ENCODE results near the gene SLC6A9. TPM values are rescaled to one million over a fixed set of nuclear protein-coding genes. Genes with fewer than 3 reads are reported as not detected.
A peak's percentile ranks its signal among the peaks of the same experiment; 100 is the strongest.

The SLC6A9 gene
- total RNA-seq, 2 experiments from 2014 or later: 0.17 TPM; not detected in 1

DNA sequence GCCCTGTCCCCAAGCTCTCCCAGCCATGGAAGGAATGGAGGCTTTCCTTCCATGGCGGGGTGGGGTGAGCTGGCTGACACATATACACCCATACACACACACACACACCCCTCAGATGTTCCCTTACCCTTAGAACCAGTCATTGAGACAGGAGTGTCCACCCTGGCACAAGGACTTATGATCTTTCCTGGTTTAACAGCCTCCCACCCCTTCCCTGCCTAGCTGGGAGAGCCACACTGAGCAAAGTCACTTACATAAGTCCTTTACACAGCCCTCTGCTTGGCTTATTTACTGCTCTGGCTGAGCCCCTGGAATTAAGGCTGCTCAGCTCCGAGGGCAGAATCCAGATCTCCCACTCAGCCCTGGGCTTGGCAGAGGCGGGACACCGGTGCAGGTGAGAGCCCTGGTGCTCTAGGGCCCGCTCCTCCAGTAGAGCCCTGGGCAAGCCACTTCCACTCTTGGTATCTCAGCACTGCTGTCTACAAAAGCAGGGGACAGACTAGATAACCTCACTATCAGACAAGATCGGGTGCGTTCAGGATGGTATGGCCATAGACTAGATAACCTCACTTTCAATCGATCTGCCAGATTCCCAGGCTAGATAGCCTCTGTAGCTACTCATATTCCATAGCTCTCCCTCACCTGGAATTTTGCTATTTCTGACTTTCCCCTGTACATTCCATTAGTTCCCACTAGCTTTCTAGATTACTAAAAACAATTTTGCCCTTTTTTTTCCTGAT is 16.7 kb downstream of the SLC6A9 start:
- H3K4me3 ChIP-seq (ENCODE audit: low read length): no peak overlapping the region
- Mint-ChIP-seq H3K4me1 (ENCODE audit: low read depth) (peaks cover 17% of the 10 kb centered on the region), H3K9me3 (no peaks in the 10 kb centered on the region), H3K27ac (no peak overlapping the region), H3K4me3 (no peak overlapping the region), H3K27me3 (no peaks in the 10 kb centered on the region), H3K36me3 (ENCODE audit: low read depth) (no peaks in the 10 kb centered on the region)
- H3K4me1 ChIP-seq (ENCODE audit: insufficient read depth, low read length): peaks cover 2% of the 10 kb centered on the region
- no peaks in the 10 kb centered on the region for H3K27me3 ChIP-seq (ENCODE audit: control insufficient read depth in 1 of 2, insufficient read depth in 2 of 2, low read length in 2 of 2)
- ATAC-seq (ENCODE audit: poor library complexity) (no peak), DNase-seq (no peak)
- intact Hi-C loops (cut with DNase I, micrococcal nuclease): no loop called here
- H3K36me3 ChIP-seq (ENCODE audit: insufficient read depth, low read length): no peaks in the 10 kb centered on the region
- ChIA-PET CTCF (interaction anchor here (0.8 to 1.1 kb wide), 2 partner anchors 22 to 33 kb away, joined by 3 to 4 read pairs; no protein-coding TSS in a partner anchor), POLR2A (interaction anchor here (0.8 kb wide), 1 partner anchor 16 kb away, joined by 3 read pairs; no protein-coding TSS in a partner anchor)
- H3K9me3 ChIP-seq (ENCODE audit: control insufficient read depth in 1 of 2, insufficient read depth in 1 of 2, low read length in 2 of 2): no peaks in the 10 kb centered on the region
- no peak overlapping the region for H3K27ac ChIP-seq (ENCODE audit: low read depth in 1 of 2, low read length in 2 of 2)
- TF ChIP-seq, protein P1, sequence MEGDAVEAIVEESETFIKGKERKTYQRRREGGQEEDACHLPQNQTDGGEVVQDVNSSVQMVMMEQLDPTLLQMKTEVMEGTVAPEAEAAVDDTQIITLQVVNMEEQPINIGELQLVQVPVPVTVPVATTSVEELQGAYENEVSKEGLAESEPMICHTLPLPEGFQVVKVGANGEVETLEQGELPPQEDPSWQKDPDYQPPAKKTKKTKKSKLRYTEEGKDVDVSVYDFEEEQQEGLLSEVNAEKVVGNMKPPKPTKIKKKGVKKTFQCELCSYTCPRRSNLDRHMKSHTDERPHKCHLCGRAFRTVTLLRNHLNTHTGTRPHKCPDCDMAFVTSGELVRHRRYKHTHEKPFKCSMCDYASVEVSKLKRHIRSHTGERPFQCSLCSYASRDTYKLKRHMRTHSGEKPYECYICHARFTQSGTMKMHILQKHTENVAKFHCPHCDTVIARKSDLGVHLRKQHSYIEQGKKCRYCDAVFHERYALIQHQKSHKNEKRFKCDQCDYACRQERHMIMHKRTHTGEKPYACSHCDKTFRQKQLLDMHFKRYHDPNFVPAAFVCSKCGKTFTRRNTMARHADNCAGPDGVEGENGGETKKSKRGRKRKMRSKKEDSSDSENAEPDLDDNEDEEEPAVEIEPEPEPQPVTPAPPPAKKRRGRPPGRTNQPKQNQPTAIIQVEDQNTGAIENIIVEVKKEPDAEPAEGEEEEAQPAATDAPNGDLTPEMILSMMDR (IDR thresholded peaks at IDR 0.05): no peak

DNA sequence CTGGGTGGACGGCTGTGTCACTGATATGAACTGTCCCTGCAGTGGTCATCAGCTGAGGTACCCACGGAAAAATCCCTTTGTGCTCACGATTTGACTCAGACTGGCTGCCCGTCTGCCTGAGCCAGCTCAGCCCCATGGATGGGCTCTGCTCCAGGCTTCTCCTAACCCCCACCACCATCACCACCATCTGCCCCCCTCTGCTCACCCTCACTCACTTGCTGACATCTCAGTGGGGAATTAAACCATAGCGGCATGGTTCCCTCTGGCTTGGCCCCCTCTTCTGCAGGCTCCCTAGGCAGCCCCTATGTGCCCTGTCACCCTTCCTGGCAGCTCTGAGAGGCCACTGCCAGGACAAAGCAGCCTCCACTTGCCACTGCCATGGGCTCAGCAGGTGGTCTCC is 17.3 kb downstream of the SLC6A9 start:
- no peaks in the 10 kb centered on the region for H3K9me3 Mint-ChIP-seq
- no peaks in the 10 kb centered on the region for H3K36me3 ChIP-seq (ENCODE audit: insufficient read depth, low read length)
- H3K4me1 ChIP-seq (ENCODE audit: insufficient read depth, low read length): peaks cover 2% of the 10 kb centered on the region
- no peaks in the 10 kb centered on the region for H3K27me3 Mint-ChIP-seq
- TF ChIP-seq, protein P1 (IDR thresholded peaks at IDR 0.05): no peak
- no peak overlapping the region for H3K27ac Mint-ChIP-seq
- H3K4me1 Mint-ChIP-seq (ENCODE audit: low read depth): peaks cover 17% of the 10 kb centered on the region
- ChIA-PET CTCF (interaction anchor here (1.1 kb wide), 1 partner anchor 34 kb away, joined by 4 read pairs; no protein-coding TSS in a partner anchor), POLR2A (interaction anchor here (1.3 kb wide), 1 partner anchor 8 kb away, joined by 3 read pairs; no protein-coding TSS in a partner anchor)
- intact Hi-C loops (cut with DNase I, micrococcal nuclease): no loop called here
- H3K4me3 ChIP-seq (ENCODE audit: low read length): no peak overlapping the region
- H3K36me3 Mint-ChIP-seq (ENCODE audit: low read depth): no peaks in the 10 kb centered on the region
- H3K27me3 ChIP-seq (ENCODE audit: control insufficient read depth in 1 of 2, insufficient read depth in 2 of 2, low read length in 2 of 2): no peaks in the 10 kb centered on the region
- no peak overlapping the region for H3K4me3 Mint-ChIP-seq
- no peak for ATAC-seq (ENCODE audit: poor library complexity)
- no peak overlapping the region for H3K27ac ChIP-seq (ENCODE audit: low read depth in 1 of 2, low read length in 2 of 2)
- DNase-seq: no peak
- no peaks in the 10 kb centered on the region for H3K9me3 ChIP-seq (ENCODE audit: control insufficient read depth in 1 of 2, insufficient read depth in 1 of 2, low read length in 2 of 2)

DNA sequence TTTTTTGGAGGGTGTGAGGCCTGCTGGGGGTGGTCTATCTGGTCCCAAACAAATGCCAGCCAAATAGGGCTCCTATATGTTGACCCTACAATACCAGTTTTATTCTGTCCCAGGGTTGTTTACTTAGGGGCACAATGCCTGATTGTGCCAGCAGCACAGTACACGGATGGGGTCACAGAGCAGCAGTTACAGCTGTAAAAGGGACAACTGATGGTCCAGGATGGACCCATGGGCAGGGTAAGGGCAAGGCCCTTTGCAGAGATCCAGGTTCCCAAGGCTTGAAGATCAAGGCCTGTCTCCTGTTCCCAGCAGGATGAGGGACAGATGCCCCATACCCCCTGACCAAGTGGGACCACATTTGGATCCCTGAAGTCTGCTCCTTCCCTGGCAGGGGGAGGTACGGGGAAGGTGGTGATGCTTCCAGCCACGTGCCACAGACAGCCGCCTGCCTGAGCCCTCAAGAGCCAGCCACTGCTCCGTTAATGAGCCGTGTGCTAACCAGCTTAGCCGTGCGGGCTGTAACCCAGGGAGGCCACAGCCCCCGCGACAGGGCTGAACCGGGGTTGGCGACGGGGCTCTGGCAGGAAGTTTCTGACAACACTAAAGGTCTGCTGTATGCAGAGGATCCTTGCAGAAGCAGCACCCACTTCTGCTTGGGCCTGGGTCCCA is 18.2 kb downstream of the SLC6A9 start:
- H3K27ac Mint-ChIP-seq: no peak overlapping the region
- intact Hi-C loops (cut with DNase I, micrococcal nuclease): no loop called here

More for the DNA sequence above, 18.2 kb downstream of the SLC6A9 start:
- ChIA-PET CTCF (interaction anchor here (1.1 to 1.6 kb wide), 2 partner anchors 24 to 34 kb away, joined by 4 to 6 read pairs; no protein-coding TSS in a partner anchor), POLR2A (interaction anchor here (1.3 kb wide), 1 partner anchor 9 kb away, joined by 3 read pairs; no protein-coding TSS in a partner anchor)
- Histone ChIP-seq H3K27me3 (ENCODE audit: control insufficient read depth in 1 of 2, insufficient read depth in 2 of 2, low read length in 2 of 2) (no peaks in the 10 kb centered on the region), H3K27ac (ENCODE audit: low read depth in 1 of 2, low read length in 2 of 2) (no peak overlapping the region), H3K9me3 (ENCODE audit: control insufficient read depth in 1 of 2, insufficient read depth in 1 of 2, low read length in 2 of 2) (no peaks in the 10 kb centered on the region), H3K4me1 (ENCODE audit: insufficient read depth, low read length) (peaks cover 2% of the 10 kb centered on the region), H3K36me3 (ENCODE audit: insufficient read depth, low read length) (no peaks in the 10 kb centered on the region), H3K4me3 (ENCODE audit: low read length) (no peak overlapping the region)
- TF ChIP-seq, protein P1 (IDR thresholded peaks at IDR 0.05): no peak
- H3K9me3 Mint-ChIP-seq: no peaks in the 10 kb centered on the region
- no peaks in the 10 kb centered on the region for H3K36me3 Mint-ChIP-seq (ENCODE audit: low read depth)
- ATAC-seq (ENCODE audit: poor library complexity): peak; percentile 48
- peaks cover 17% of the 10 kb centered on the region for H3K4me1 Mint-ChIP-seq (ENCODE audit: low read depth)
- no peak for DNase-seq
- no peaks in the 10 kb centered on the region for H3K27me3 Mint-ChIP-seq
- H3K4me3 Mint-ChIP-seq: no peak overlapping the region

Measured in CD4-positive, alpha-beta T cell (primary cell).